Measurements from ENCODE around the gene COQ4.

- no peak for TF ChIP-seq CTCF (IDR thresholded peaks at IDR 0.05)
- TF ChIP-seq POLR2A (IDR thresholded peaks at IDR 0.05): no peak
Observed at GRCh38 chr9:128309551-128309950, 13.1 kb upstream of the COQ4 start.

Measured in uterus (tissue), 2 donors.